GM23338 (cell line): ENCODE results near the gene AIP. TPM values are rescaled to one million over a fixed set of nuclear protein-coding genes. Genes with fewer than 3 reads are reported as not detected.
"Not testable (repeated sequence)": the region's sequence is repeated elsewhere in the genome, so short reads cannot be mapped to it uniquely, and the experiment has no call there.

Source experiments
- ATAC-seq: fragments of 200-7000 bp; cut with Tn5 transposase; 3 replicates; pipeline ENCODE4 v1.9.1; 2020
- DNase-seq: peaks from one replicate; pipeline ENCODE4 v3.0.0-alpha.2; 2015; ENCODE audit warnings: low spot score
- H2AFZ ChIP-seq: fragments of 200-600 bp; sonication (generic); 2 replicates; pipeline ENCODE4 v1.8.0; 2016; ENCODE audit warnings: antibody characterized with exemption, mild to moderate bottlenecking, moderate library complexity
- H3F3A ChIP-seq: fragments of 200-600 bp; sonication (generic); replicated peaks from 2 replicates; pipeline ENCODE4 v1.8.0; 2017; ENCODE audit warnings: antibody characterized with exemption, mixed run types, low read depth
- H3K27ac ChIP-seq: fragments of 200-600 bp; sonication (generic); 2 replicates; pipeline ENCODE4 v1.6.1; 2016; ENCODE audit warnings: low read depth
- H3K27me3 ChIP-seq: fragments of 200-600 bp; sonication (generic); 2 replicates; pipeline ENCODE4 v1.8.0; 2016; ENCODE audit warnings: mild to moderate bottlenecking, mixed run types, moderate library complexity; ENCODE audit not compliant: insufficient read depth
- H3K36me3 ChIP-seq: fragments of 200-600 bp; sonication (generic); 2 replicates; pipeline ENCODE4 v1.8.0; 2016; ENCODE audit warnings: mild to moderate bottlenecking; ENCODE audit not compliant: insufficient read depth
- H3K4me1 ChIP-seq: fragments of 200-600 bp; sonication (generic); 2 replicates; pipeline ENCODE4 v1.8.0; 2016; ENCODE audit warnings: mild to moderate bottlenecking, moderate library complexity; ENCODE audit not compliant: insufficient read depth
- H3K4me2 ChIP-seq: fragments of 200-600 bp; sonication (generic); 2 replicates; pipeline ENCODE4 v1.7.1; 2017; ENCODE audit warnings: mixed run types
- H3K4me3 ChIP-seq: fragments of 200-600 bp; sonication (generic); 2 replicates; pipeline ENCODE4 v1.6.1; 2016; ENCODE audit warnings: mixed run types
- H3K79me2 ChIP-seq: fragments of 200-600 bp; sonication (generic); replicated peaks from 2 replicates; pipeline ENCODE4 v1.8.0; 2017; ENCODE audit warnings: mild to moderate bottlenecking; ENCODE audit not compliant: insufficient read depth
- H3K9me2 ChIP-seq: fragments of 200-600 bp; sonication (generic); 2 replicates; pipeline ENCODE4 v1.8.0; 2017; ENCODE audit not compliant: insufficient read depth
- H4K20me1 ChIP-seq: fragments of 200-600 bp; sonication (generic); replicated peaks from 2 replicates; pipeline ENCODE4 v1.8.0; 2017; ENCODE audit warnings: mild to moderate bottlenecking; ENCODE audit not compliant: insufficient read depth
- H3K27ac Mint-ChIP-seq: 2 replicates; pipeline ENCODE4 v1.8.0; 2020; ENCODE audit warnings: inconsistent platforms, mild to moderate bottlenecking, moderate library complexity, mixed read lengths
- H3K27me3 Mint-ChIP-seq: 3 replicates; pipeline ENCODE4 v1.8.0; 2022; ENCODE audit warnings: low read depth, mild to moderate bottlenecking, moderate library complexity, mixed read lengths, inconsistent platforms; ENCODE audit not compliant: insufficient read depth, poor library complexity
- H3K36me3 Mint-ChIP-seq: 3 replicates; pipeline ENCODE4 v1.8.0; 2021; ENCODE audit warnings: low read depth, mild to moderate bottlenecking, inconsistent platforms, moderate library complexity, mixed read lengths
- H3K4me1 Mint-ChIP-seq: 3 replicates; pipeline ENCODE4 v1.8.0; 2020; ENCODE audit warnings: mild to moderate bottlenecking, inconsistent platforms, mixed read lengths
- H3K4me3 Mint-ChIP-seq: 3 replicates; pipeline ENCODE4 v1.8.0; 2021; ENCODE audit warnings: moderate library complexity, mild to moderate bottlenecking, inconsistent platforms, mixed read lengths
- H3K9me3 Mint-ChIP-seq: 3 replicates; pipeline ENCODE4 v1.8.0; 2020; ENCODE audit warnings: moderate library complexity, mild to moderate bottlenecking, inconsistent platforms, mixed read lengths
- EZH2 ChIP-seq: fragments of 200-600 bp; sonication (generic); IDR thresholded peaks from one replicate; pipeline ENCODE4 v1.8.0; 2017; ENCODE audit warnings: antibody characterized with exemption, mild to moderate bottlenecking, low read depth; ENCODE audit not compliant: unreplicated experiment
- NANOG ChIP-seq: IDR thresholded peaks from 2 replicates; pipeline ENCODE4 v1.6.1; 2016; ENCODE audit warnings: antibody characterized with exemption, borderline replicate concordance
- polyA plus RNA-seq: library from polyadenylated mRNA; unstranded; fragments of >200 nt; fragmentation: Nextera tagmentation; extraction: Ambion mirVana; gene quantifications from 2 replicates; pipeline ENCODE4 v1.2.1, GENCODE V29; 2016
- total RNA-seq: library from RNA; depleted of rRNA; stranded (reverse); fragments of >200 nt; shearing (Covaris generic); gene quantifications from 2 replicates; pipeline ENCODE4 v1.2.3, GENCODE V29; 2014
- TF ChIP-seq, protein P1 (sequence below): fragments of 250-450 bp; sonication (Bioruptor Pico); IDR thresholded peaks from 2 replicates; pipeline ENCODE4 v1.5.0; 2020; ENCODE audit warnings: mild to moderate bottlenecking, moderate library complexity
- TF ChIP-seq, protein P2 (sequence below): IDR thresholded peaks from one replicate; pipeline ENCODE4 v1.6.1; 2018; ENCODE audit warnings: antibody characterized with exemption; ENCODE audit not compliant: unreplicated experiment
- TF ChIP-seq, protein P3 (sequence below): IDR thresholded peaks from 2 replicates; pipeline ENCODE4 v1.6.1; 2016; ENCODE audit warnings: antibody characterized with exemption

The AIP gene
- total and polyA plus RNA-seq, 2 experiments from 2014 or later, result 29.1 to 32.1 TPM

GRCh38 chr11:67510023-67510345, 27.2 kb downstream of the AIP start (continued):
- TF ChIP-seq, protein P1, sequence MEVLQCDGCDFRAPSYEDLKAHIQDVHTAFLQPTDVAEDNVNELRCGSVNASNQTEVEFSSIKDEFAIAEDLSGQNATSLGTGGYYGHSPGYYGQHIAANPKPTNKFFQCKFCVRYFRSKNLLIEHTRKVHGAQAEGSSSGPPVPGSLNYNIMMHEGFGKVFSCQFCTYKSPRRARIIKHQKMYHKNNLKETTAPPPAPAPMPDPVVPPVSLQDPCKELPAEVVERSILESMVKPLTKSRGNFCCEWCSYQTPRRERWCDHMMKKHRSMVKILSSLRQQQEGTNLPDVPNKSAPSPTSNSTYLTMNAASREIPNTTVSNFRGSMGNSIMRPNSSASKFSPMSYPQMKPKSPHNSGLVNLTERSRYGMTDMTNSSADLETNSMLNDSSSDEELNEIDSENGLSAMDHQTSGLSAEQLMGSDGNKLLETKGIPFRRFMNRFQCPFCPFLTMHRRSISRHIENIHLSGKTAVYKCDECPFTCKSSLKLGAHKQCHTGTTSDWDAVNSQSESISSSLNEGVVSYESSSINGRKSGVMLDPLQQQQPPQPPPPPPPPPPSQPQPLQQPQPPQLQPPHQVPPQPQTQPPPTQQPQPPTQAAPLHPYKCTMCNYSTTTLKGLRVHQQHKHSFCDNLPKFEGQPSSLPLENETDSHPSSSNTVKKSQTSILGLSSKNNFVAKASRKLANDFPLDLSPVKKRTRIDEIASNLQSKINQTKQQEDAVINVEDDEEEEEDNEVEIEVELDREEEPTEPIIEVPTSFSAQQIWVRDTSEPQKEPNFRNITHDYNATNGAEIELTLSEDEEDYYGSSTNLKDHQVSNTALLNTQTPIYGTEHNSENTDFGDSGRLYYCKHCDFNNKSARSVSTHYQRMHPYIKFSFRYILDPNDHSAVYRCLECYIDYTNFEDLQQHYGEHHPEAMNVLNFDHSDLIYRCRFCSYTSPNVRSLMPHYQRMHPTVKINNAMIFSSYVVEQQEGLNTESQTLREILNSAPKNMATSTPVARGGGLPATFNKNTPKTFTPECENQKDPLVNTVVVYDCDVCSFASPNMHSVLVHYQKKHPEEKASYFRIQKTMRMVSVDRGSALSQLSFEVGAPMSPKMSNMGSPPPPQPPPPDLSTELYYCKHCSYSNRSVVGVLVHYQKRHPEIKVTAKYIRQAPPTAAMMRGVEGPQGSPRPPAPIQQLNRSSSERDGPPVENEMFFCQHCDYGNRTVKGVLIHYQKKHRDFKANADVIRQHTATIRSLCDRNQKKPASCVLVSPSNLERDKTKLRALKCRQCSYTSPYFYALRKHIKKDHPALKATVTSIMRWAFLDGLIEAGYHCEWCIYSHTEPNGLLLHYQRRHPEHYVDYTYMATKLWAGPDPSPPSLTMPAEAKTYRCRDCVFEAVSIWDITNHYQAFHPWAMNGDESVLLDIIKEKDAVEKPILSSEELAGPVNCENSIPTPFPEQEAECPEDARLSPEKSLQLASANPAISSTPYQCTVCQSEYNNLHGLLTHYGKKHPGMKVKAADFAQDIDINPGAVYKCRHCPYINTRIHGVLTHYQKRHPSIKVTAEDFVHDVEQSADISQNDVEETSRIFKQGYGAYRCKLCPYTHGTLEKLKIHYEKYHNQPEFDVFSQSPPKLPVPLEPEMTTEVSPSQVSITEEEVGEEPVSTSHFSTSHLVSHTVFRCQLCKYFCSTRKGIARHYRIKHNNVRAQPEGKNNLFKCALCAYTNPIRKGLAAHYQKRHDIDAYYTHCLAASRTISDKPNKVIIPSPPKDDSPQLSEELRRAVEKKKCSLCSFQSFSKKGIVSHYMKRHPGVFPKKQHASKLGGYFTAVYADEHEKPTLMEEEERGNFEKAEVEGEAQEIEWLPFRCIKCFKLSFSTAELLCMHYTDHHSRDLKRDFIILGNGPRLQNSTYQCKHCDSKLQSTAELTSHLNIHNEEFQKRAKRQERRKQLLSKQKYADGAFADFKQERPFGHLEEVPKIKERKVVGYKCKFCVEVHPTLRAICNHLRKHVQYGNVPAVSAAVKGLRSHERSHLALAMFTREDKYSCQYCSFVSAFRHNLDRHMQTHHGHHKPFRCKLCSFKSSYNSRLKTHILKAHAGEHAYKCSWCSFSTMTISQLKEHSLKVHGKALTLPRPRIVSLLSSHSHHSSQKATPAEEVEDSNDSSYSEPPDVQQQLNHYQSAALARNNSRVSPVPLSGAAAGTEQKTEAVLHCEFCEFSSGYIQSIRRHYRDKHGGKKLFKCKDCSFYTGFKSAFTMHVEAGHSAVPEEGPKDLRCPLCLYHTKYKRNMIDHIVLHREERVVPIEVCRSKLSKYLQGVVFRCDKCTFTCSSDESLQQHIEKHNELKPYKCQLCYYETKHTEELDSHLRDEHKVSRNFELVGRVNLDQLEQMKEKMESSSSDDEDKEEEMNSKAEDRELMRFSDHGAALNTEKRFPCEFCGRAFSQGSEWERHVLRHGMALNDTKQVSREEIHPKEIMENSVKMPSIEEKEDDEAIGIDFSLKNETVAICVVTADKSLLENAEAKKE (CRISPR knock-in tag), result no peak
- TF ChIP-seq NANOG, result no peak
- TF ChIP-seq EZH2, result no peak
- TF ChIP-seq, protein P2, sequence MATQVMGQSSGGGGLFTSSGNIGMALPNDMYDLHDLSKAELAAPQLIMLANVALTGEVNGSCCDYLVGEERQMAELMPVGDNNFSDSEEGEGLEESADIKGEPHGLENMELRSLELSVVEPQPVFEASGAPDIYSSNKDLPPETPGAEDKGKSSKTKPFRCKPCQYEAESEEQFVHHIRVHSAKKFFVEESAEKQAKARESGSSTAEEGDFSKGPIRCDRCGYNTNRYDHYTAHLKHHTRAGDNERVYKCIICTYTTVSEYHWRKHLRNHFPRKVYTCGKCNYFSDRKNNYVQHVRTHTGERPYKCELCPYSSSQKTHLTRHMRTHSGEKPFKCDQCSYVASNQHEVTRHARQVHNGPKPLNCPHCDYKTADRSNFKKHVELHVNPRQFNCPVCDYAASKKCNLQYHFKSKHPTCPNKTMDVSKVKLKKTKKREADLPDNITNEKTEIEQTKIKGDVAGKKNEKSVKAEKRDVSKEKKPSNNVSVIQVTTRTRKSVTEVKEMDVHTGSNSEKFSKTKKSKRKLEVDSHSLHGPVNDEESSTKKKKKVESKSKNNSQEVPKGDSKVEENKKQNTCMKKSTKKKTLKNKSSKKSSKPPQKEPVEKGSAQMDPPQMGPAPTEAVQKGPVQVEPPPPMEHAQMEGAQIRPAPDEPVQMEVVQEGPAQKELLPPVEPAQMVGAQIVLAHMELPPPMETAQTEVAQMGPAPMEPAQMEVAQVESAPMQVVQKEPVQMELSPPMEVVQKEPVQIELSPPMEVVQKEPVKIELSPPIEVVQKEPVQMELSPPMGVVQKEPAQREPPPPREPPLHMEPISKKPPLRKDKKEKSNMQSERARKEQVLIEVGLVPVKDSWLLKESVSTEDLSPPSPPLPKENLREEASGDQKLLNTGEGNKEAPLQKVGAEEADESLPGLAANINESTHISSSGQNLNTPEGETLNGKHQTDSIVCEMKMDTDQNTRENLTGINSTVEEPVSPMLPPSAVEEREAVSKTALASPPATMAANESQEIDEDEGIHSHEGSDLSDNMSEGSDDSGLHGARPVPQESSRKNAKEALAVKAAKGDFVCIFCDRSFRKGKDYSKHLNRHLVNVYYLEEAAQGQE, result no peak
- TF ChIP-seq, protein P3, sequence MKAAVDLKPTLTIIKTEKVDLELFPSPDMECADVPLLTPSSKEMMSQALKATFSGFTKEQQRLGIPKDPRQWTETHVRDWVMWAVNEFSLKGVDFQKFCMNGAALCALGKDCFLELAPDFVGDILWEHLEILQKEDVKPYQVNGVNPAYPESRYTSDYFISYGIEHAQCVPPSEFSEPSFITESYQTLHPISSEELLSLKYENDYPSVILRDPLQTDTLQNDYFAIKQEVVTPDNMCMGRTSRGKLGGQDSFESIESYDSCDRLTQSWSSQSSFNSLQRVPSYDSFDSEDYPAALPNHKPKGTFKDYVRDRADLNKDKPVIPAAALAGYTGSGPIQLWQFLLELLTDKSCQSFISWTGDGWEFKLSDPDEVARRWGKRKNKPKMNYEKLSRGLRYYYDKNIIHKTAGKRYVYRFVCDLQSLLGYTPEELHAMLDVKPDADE, result no peak

- ATAC-seq, H3K27ac Mint-ChIP-seq, H3K9me3 Mint-ChIP-seq, H3K36me3 ChIP-seq, H3K4me3 ChIP-seq, H3K79me2 ChIP-seq, H3K9me2 ChIP-seq, H3K4me2 ChIP-seq, H2AFZ ChIP-seq, DNase-seq, H3F3A ChIP-seq, H3K27me3 ChIP-seq, H3K27ac ChIP-seq, H3K36me3 Mint-ChIP-seq, H3K4me3 Mint-ChIP-seq, H4K20me1 ChIP-seq: not testable (repeated sequence)
- peaks cover 12% of the 10 kb centered on the region for H3K4me1 Mint-ChIP-seq
- H3K4me1 ChIP-seq, result peaks cover 11% of the 10 kb centered on the region
- peaks cover 15% of the 10 kb centered on the region for H3K27me3 Mint-ChIP-seq
These were observed 28.7 kb downstream of the AIP start for GRCh38 chr11:67511558-67511957.
